HG02852 (cell line): Measurements from ENCODE around the gene ZNF20.
A peak's percentile ranks its signal among the peaks of the same experiment; 100 is the strongest.
"Not testable (repeated sequence)": the region's sequence is repeated elsewhere in the genome, so short reads cannot be mapped to it uniquely, and the experiment has no call there.

Experiments used
- ATAC-seq: cut with Tn5 transposase; IDR thresholded peaks from one replicate; pipeline ENCODE4 v1.9.1; 2021; ENCODE audit warnings: mild to moderate bottlenecking, moderate library complexity; ENCODE audit not compliant: unreplicated experiment

ZNF20 gene

DNA sequence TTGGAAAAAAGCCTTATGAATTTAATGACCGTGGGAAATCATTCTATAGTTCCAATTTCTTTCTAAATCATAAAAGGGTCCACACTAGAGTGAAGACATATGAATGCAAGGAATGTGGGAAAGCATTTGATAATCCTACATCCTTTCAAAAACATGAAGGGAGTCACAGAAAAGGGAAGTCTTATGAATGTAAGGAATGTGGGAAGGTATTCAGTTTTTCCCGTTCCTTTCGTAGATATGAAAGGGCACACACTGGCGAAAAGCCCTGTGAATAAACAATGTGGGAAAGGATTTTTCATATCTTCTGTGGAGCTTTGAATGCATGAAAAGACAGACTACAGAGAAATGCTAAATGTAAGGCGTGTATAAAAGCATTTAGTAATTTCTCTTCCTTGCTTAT, 27.0 kb downstream of the ZNF20 start:
- ATAC-seq = no peak

DNA sequence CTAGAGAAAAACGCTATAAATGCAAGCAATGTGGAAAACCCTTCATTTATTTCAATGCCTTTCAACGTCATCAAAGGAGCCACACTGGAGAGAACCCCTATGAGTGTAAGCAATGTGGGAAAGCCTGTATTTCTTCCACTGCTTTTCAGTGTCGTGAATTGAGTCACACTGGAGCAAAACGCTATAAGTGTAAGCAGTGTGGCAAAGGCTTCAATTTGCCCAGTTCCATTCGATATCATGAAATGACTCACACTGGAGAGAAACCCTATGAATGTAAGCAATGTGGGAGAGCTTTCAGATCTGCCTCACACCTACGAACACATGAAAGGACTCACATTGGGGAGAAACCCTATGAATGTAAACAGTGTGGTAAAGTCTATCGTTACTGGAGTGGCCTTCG, 27.4 kb downstream of the ZNF20 start:
- ATAC-seq = no peak

DNA sequence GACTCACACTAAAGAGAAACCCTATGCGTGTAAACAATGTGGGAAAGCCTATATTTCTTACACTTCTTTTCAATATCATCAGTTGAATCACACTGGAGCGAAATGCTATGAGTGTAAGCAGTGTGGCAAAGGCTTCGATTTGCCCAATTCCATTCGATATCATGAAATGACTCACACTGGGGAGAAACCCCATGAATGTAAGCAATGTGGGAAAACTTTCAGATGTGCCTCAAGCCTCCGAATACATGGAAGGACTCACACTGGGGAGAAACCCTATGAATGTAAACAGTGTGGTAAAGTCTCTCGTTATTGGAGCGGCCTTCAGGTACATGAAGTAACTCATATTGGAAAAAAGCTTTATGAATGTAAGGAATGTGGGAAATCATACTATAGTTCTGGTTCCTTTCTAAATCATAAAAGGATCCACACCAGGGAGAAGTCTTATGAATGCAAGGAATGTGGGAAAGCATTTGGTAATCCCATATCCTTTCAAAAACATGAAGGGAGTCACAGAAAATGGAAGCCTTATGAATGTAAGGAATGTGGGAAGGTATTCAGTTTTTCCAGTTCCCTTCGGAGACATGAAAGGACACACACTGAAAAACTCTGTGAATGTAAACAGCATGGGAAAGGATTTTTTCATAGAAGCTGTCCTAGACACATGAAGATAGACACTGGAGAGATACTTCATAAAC, 28.1 kb downstream of the ZNF20 start:
- no peak for ATAC-seq

DNA sequence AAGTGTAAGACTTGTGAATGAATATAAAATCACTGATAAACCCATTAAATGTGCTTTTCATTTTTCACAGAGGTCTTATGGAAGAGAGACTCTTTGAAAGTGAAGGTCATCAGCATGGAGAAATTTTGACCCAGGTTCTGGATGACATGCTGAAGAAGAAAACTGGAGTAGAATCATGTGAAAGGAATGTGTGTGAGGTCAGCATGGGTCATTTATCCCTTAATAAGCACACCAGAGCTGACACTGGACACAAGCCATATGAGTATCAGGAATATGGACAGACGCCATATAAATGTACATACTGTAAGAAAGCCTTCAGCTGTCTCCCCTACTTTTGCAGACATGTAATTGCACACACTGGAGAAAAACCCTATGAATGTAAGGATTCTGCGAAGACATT, 29.0 kb downstream of the ZNF20 start:
- no peak for ATAC-seq

DNA sequence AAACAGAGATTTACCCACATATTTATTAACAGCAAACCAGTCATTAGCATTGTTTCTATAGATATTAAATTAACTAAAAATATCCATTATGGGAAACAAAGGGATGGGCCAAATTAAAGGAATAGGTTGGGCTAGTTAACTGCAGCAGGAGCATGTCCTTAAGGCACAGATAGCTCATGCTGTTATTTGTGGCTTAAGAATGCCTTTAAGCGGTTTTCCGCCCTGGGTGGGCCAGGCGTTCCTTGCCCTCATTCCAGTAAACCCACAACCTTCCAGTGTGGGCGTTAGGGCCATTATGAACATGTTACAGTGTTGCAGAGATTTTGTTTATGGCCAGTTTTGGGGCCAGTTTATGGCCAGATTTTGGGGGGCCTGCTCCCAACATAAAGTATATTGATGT, 36.2 kb downstream of the ZNF20 start:
- ATAC-seq = not testable (repeated sequence)

DNA sequence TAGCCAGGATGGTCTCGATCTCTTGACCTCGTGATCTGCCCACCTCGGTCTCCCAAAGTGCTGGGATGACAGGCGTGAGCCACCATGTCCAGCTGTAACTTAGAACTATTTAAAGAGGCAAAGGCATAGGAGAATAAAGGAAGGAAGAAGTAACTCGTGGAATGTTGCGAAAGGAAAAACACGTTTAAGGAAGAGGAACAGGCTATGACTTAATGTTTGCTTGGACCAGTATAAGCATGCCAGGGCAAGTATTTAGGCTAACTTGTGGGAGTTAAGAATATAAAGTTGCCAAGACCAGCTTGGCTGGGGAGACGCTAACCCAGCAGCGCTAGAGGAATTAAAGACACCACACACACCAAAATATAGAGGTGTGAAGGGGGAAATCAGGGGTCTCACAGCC, 42.1 kb downstream of the ZNF20 start:
- ATAC-seq = no peak

DNA sequence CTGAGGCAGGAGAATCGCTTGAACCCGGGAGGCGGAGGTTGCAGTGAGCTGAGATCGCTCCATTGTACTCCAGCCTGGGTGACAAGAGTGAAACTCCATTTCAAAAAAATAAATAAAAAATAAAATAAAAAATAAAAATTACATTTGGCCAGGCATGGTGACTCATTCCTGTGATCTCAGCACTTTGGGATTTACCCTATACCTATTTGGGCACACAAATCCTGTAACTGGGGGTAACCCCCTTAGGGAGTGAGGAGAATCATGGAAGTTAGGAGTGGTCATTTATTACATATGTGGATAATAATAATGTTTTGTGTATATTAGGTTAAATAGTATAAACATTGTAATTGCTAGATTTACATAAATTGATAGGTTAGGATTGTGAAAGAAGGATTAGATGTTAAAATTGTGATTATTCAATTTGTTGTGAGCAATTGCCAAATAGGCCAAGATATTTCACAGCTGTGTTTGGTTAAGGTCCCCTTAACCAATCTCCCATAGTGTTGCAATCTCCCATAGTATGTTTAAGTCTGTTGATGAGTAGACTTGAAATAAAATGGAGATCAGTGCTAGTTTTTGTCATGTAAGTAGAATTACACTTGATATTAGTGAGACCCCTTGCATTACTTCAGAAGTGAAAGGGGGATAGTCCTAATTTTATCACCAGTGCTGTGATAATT, 44.9 kb downstream of the ZNF20 start:
- no peak for ATAC-seq

DNA sequence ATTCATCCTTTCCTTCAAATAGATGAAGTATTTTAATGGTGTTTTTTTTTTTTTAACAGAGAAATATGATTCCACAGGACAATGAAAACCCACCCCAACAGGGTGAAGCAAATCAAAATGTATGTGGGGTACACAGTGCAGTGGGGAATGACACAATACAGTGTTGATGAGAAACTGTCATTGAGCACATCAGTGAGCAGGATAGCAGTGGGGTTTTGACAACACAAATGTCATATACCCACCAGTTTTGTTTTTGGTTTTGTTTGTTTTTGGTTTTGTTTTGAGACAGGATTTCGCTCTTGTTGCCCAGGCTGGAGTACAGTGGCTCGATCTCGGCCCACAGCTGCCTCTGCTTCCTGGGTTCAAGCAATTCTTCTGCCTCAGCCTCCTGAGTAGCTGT, 46.4 kb downstream of the ZNF20 start:
- ATAC-seq = no peak

DNA sequence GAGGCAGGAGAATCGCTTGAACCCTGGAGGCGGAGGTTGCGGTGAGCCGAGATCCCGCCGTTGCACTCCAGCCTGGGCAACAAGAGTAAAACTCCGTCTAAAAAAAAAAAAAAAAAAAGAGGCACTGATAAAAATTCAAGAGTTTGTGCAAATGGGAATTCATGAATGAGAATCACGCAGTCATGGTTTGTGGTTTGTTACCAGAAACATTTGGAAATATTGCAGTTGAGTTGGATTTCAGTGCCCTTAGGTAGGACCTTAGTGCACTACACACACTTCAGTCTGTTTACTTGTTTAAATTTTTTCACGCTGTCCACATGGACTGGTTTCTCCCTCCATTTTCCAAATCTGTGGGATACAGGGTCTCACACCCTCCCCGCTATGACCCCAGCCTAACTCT, 47.2 kb downstream of the ZNF20 start:
- no peak for ATAC-seq

DNA sequence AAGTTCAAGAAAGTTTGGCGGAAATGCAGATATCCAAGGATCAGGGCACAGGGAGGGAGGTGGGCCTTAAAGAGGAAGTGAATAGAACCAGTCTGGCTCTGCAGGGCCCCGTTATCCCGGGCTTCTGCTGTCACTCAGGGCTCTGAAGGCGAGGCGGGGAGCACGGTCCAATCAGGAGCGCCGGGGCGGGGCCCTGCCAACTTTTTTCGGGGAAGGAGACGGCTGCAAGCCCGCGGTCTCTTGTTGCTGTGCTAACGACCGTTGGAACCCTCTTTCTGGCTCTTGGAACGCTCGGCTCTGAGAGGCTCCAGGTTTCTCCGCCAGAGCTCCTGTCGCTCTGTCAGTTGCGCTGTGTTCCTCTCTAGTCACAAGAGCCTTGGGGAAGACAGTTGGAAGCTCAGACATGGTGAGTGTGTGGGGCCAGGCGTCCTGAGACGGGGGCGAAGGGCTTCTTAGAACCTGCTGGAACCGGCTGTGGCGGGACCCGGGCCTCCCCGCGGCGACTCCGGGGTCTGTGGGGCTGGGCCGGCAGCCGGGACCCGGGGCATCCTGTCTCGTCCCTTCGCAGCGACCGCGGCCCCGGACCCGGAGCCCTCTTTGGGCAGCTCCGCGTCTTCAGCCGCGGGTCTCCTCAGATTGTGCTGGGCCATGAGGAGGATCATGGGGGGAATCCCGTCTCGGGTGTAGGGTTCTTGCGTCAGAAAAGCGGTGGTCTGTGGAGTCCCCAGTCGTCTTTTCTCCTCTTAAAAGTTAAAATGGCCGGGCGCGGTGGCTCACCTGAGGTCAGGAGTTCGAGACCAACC, 47.9 kb downstream of the ZNF20 start:
- peak; percentile 62 for ATAC-seq

DNA sequence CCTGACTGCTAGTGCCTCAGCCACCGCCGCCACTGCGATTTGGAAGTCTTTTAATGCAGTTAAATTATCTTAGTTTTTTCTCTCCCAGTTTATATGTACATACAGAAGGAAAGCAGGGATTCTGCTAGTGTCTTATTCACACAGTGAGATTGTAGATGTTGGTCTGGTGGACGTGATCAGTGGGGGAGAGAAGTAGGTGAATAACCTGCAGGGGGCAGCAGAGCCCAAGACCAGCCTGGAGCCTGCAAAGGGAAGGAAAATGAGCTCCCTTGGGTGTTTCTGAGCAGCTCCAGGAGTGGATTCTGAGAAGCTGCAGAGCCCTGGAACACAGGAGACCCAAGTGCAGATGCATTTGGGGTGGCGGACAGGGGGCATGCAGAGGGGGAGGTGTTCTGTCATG, 49.3 kb downstream of the ZNF20 start:
- no peak for ATAC-seq

DNA sequence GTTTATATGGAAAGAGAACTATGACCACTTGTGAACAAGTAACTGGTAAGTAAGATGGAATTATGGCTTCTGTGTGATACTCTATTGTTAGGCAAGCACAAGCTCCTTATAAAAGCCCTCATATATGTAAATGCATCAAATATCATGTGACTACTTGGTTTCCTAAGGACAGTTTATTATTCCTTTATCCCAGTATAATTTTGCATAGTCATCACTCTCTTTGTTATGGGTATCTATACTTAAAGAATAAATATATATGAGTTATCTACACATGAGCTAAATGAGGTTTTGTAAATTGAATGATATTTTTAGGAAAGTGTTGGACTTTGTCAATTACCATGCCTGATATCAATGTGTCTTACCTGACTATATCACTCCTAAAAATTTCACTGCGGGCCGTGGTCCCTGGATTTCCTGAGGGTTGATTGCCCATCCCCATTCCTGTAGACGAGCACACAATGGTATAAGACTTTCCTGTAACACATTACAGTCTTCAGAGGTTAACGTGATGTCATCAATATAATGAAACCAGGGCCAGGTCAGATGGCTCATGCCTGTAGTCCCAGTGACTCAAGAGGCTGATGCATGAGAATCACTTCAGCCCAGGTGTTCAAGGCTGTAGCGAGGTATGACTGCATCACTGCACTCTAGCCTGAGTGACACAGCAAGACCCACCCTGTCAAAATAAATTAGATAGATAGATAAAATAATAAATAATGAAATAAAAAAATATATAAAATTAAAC, 54.9 kb downstream of the ZNF20 start:
- no peak for ATAC-seq

DNA sequence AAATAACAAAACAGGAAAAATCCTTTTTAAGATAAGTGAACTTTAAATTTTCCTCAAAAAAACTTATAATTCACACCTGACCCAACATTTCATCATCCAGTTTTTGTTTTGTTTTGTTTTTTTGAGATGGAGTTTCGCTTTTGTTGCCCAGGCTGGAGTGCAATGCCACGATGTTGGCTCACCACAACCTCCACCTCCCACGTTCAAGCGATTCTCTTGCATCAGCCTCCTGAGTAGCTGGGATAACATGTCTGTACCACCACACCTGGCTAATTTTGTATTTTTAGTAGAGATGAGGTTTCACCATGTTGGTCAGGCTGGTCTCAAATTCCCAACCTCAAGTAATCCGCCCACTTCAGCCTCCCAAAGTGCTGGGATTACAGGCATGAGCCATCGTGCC, 56.8 kb downstream of the ZNF20 start:
- not testable (repeated sequence) for ATAC-seq
